Loucy (cell line): ENCODE results near the gene IL1RAPL2.

Experiments used
- H2AFZ ChIP-seq: fragments of 200-600 bp; sonication (generic); 2 replicates; pipeline ENCODE4 v1.6.0; 2016; ENCODE audit warnings: antibody characterized with exemption, mild to moderate bottlenecking, low read length, moderate library complexity
- H3F3A ChIP-seq: fragments of 200-600 bp; 2 replicates; pipeline ENCODE4 v1.6.0; 2016; ENCODE audit warnings: antibody characterized with exemption, low read depth, mild to moderate bottlenecking
- H3K27me3 ChIP-seq: fragments of 200-600 bp; sonication (generic); 2 replicates; pipeline ENCODE4 v1.6.1; 2014; ENCODE audit warnings: low read length, mild to moderate bottlenecking; ENCODE audit not compliant: insufficient read depth, poor library complexity, severe bottlenecking
- H3K36me3 ChIP-seq: fragments of 200-600 bp; sonication (generic); 2 replicates; pipeline ENCODE4 v1.6.1; 2016; ENCODE audit warnings: low read length; ENCODE audit not compliant: insufficient read depth
- H3K4me1 ChIP-seq: fragments of 200-600 bp; sonication (generic); 2 replicates; pipeline ENCODE4 v1.5.1; 2014; ENCODE audit warnings: low read length, mild to moderate bottlenecking; ENCODE audit not compliant: insufficient read depth, poor library complexity, severe bottlenecking
- H3K4me2 ChIP-seq: fragments of 200-600 bp; sonication (generic); 2 replicates; pipeline ENCODE4 v1.6.0; 2014; ENCODE audit warnings: antibody characterized with exemption, low read length, low read depth, mild to moderate bottlenecking; ENCODE audit not compliant: poor library complexity, severe bottlenecking
- H3K4me3 ChIP-seq: fragments of 200-600 bp; sonication (generic); 2 replicates; pipeline ENCODE4 v1.5.1; 2014; ENCODE audit warnings: low read length, mild to moderate bottlenecking, mixed read lengths; ENCODE audit not compliant: poor library complexity, severe bottlenecking
- H3K79me2 ChIP-seq: fragments of 200-600 bp; sonication (generic); 2 replicates; pipeline ENCODE4 v1.6.1; 2014; ENCODE audit warnings: low read length; ENCODE audit not compliant: insufficient read depth
- H3K9ac ChIP-seq: fragments of 200-600 bp; sonication (generic); 2 replicates; pipeline ENCODE4 v1.6.0; 2014; ENCODE audit warnings: mild to moderate bottlenecking, low read depth, low read length, moderate library complexity; ENCODE audit not compliant: poor library complexity, severe bottlenecking
- H3K9me2 ChIP-seq: fragments of 200-600 bp; sonication (generic); replicated peaks from 2 replicates; pipeline ENCODE4 v1.6.1; 2016; ENCODE audit warnings: low read depth, low read length, mixed read lengths
- H3K9me3 ChIP-seq: fragments of 200-600 bp; sonication (generic); 2 replicates; pipeline ENCODE4 v1.6.1; 2014; ENCODE audit warnings: mild to moderate bottlenecking, antibody characterized with exemption, low read length, low read depth; ENCODE audit not compliant: insufficient read depth
- H4K20me1 ChIP-seq: fragments of 200-600 bp; sonication (generic); 2 replicates; pipeline ENCODE4 v1.6.0; 2014; ENCODE audit warnings: antibody characterized with exemption, low read length, mild to moderate bottlenecking; ENCODE audit not compliant: insufficient read depth, poor library complexity, severe bottlenecking
- EZH2phosphoT487 ChIP-seq: fragments of 200-600 bp; IDR thresholded peaks from 2 replicates; pipeline ENCODE4 v1.6.1; 2018; ENCODE audit warnings: antibody characterized with exemption, mild to moderate bottlenecking, moderate library complexity, borderline replicate concordance
- TF ChIP-seq, protein P1 (sequence below): fragments of 200-600 bp; sonication (generic); conservative IDR thresholded peaks from 2 replicates; pipeline ENCODE4 v1.5.1; 2014; ENCODE audit warnings: mild to moderate bottlenecking, antibody characterized with exemption, low read length

Gene IL1RAPL2

DNA sequence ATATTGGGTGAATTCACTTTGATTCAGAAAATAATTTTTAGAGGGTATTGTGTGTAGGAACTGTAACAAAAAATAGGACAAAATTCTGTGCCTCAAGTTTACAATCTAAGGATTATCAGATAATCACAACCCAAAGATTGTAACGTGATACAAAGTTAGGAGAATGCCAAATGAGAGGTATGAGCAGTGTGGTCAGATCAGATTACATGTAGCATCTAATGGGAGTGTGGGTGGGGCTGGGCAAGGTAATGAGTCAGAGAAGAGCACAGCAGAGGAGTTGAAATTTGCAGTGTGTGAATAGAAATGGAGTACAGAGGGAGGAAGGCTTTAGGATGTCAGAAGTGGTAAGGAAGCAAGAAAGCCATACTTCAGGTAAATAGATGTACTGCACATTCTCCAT is 757.9 kb downstream of the IL1RAPL2 start:
- Histone ChIP-seq H3K36me3 (no peaks in the 10 kb centered on the region), H3K4me3 (no peak overlapping the region), H3K4me2 (no peak overlapping the region), H3F3A (no peaks in the 10 kb centered on the region), H2AFZ (no peak overlapping the region), H3K9me2 (no peaks in the 10 kb centered on the region), H3K27me3 (no peaks in the 10 kb centered on the region), H3K9ac (no peak overlapping the region), H3K9me3 (no peaks in the 10 kb centered on the region), H3K4me1 (no peaks in the 10 kb centered on the region), H3K79me2 (no peaks in the 10 kb centered on the region), H4K20me1 (no peaks in the 10 kb centered on the region)
- no peak for TF ChIP-seq EZH2phosphoT487
- TF ChIP-seq, protein P1, sequence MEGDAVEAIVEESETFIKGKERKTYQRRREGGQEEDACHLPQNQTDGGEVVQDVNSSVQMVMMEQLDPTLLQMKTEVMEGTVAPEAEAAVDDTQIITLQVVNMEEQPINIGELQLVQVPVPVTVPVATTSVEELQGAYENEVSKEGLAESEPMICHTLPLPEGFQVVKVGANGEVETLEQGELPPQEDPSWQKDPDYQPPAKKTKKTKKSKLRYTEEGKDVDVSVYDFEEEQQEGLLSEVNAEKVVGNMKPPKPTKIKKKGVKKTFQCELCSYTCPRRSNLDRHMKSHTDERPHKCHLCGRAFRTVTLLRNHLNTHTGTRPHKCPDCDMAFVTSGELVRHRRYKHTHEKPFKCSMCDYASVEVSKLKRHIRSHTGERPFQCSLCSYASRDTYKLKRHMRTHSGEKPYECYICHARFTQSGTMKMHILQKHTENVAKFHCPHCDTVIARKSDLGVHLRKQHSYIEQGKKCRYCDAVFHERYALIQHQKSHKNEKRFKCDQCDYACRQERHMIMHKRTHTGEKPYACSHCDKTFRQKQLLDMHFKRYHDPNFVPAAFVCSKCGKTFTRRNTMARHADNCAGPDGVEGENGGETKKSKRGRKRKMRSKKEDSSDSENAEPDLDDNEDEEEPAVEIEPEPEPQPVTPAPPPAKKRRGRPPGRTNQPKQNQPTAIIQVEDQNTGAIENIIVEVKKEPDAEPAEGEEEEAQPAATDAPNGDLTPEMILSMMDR = no peak

DNA sequence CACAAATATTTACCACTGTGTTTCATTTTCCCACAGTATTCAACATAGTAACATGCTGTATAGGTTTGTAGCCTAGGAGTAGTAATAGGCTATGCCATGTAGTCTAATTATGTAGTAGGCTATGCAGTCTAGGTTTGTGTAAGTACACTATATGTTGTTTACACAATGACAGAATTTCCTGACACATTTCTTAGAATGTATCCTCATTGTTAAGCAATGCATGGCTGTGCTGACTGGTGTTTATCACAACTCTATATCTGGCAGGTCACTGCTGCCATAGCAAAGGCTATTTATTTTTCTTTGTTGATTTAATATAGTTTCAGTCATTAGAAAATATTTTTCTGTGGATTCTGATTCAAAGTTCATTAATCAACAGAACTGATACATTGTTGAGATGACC is 762.8 kb downstream of the IL1RAPL2 start:
- no peak overlapping the region for H2AFZ ChIP-seq
- H3K4me2 ChIP-seq = no peak overlapping the region
- H3K4me1 ChIP-seq = no peaks in the 10 kb centered on the region
- no peaks in the 10 kb centered on the region for H3K27me3 ChIP-seq
- H3K36me3 ChIP-seq = no peaks in the 10 kb centered on the region
- H3K9me2 ChIP-seq = no peaks in the 10 kb centered on the region
- H4K20me1 ChIP-seq = no peaks in the 10 kb centered on the region
- no peaks in the 10 kb centered on the region for H3K79me2 ChIP-seq
- no peaks in the 10 kb centered on the region for H3K9me3 ChIP-seq
- TF ChIP-seq, protein P1 = no peak
- TF ChIP-seq EZH2phosphoT487 = no peak
- no peak overlapping the region for H3K9ac ChIP-seq
- H3F3A ChIP-seq = no peaks in the 10 kb centered on the region
- H3K4me3 ChIP-seq = no peak overlapping the region

DNA sequence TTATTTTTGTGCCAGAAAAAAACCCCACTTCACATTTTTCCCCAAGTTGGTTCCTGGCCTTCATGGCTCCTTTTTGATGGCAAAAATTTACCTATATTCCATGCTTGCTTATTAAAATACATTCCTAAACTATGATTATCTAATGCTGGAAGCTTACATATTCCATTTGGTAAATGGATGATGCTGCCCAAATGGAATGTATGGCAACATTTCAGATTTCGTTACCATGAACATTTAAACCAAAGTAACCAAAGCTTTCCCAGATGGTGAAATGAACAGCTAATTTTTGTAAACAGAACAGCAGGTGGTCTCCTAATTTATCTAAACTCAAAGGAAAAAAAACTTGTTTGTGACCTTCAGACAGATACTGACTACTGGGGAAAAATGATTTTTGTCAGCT is 765.2 kb downstream of the IL1RAPL2 start:
- Histone ChIP-seq H3K4me2 (no peak overlapping the region), H3K36me3 (no peaks in the 10 kb centered on the region), H4K20me1 (no peaks in the 10 kb centered on the region), H3K79me2 (no peaks in the 10 kb centered on the region), H3F3A (no peaks in the 10 kb centered on the region), H3K9ac (no peak overlapping the region), H3K9me2 (no peaks in the 10 kb centered on the region), H3K27me3 (no peaks in the 10 kb centered on the region), H3K9me3 (no peaks in the 10 kb centered on the region), H3K4me1 (no peaks in the 10 kb centered on the region), H3K4me3 (no peak overlapping the region), H2AFZ (no peak overlapping the region)
- TF ChIP-seq EZH2phosphoT487 = no peak
- TF ChIP-seq, protein P1 = no peak
